Measurements from ENCODE around the gene ITIH5.

- TF ChIP-seq CTCF (IDR thresholded peaks at IDR 0.05; ENCODE audit: low read length): no peak
- no peak for TF ChIP-seq EZH2 (optimal IDR thresholded peaks at IDR 0.05; ENCODE audit: low read depth, low read length)
- TF ChIP-seq EZH2phosphoT487 (IDR thresholded peaks at IDR 0.05; ENCODE audit: low read length): no peak
Observed at GRCh38 chr10:7513936-7514335, 152.8 kb downstream of the ITIH5 start.

All from MM.1S (cell line).